HepG2 (cell line): ENCODE data around the gene MEF2B. TPM values are rescaled to one million over a fixed set of nuclear protein-coding genes. Genes with fewer than 3 reads are reported as not detected.

Source experiments
- ATAC-seq: fragments of 200-7000 bp; cut with Tn5 transposase; 3 replicates; pipeline ENCODE4 v1.9.1; 2020; ENCODE audit warnings: mild to moderate bottlenecking, moderate library complexity
- BruUV-seq: library from RNA; stranded (reverse); fragments of 400-500 nt; replicated peaks from 2 replicates; lab custom pipeline; 2021; lab: Mats Ljungman, UMichigan
- CTCF ChIA-PET: fragments of 300-600 bp; formaldehyde crosslinking; extraction: SDS; loops from one replicate; lab custom pipeline; 2021; ENCODE audit warnings: low total read pairs, inconsistent platforms, low intra/inter-chr PET ratio; lab: Yijun Ruan, JAX
- POLR2A ChIA-PET: fragments of 350-600 bp; sonication (Branson Sonifier 250); formaldehyde crosslinking; loops from one replicate; lab custom pipeline; 2020; ENCODE audit warnings: antibody characterized with exemption, inconsistent platforms; lab: Yijun Ruan, JAX
- DNase-seq: peaks from one replicate; pipeline ENCODE4 v3.0.0-alpha.2; 2015; ENCODE audit warnings: low spot score
- FAIRE-seq: peaks from 3 replicates; lab custom pipeline; 2011; peaks lifted over from hg19 to GRCh38; lab: Jason Lieb, UNC
- H2AFZ ChIP-seq: one replicate; pipeline ENCODE4 v1.6.1; 2011; ENCODE audit warnings: low read length, inconsistent platforms
- H3K27ac ChIP-seq: fragments of 300-600 bp; 3 replicates; pipeline ENCODE4 v1.8.0; 2011; ENCODE audit warnings: mixed run types, mild to moderate bottlenecking, mixed read lengths, low read length, inconsistent platforms; ENCODE audit not compliant: insufficient read depth; ENCODE audit errors: extremely low read length
- H3K27me3 ChIP-seq, 2 experiments: fragments of 200-600 bp in 1 of 2; 2 replicates in 1 of 2; 3 replicates in 1 of 2; pipeline versions ENCODE4 v1.6.0 to v1.8.0; 2011; ENCODE audit warnings: low read length in 2 of 2, mild to moderate bottlenecking in 2 of 2, moderate library complexity in 2 of 2, inconsistent platforms in 1 of 2; ENCODE audit not compliant: insufficient read depth in 2 of 2, control insufficient read depth in 1 of 2
- H3K36me3 ChIP-seq, 2 experiments: fragments of 200-600 bp in 1 of 2; replicated peaks in 1 of 2; 2 replicates in 1 of 2; 3 replicates in 1 of 2; pipeline versions ENCODE4 v1.5.1 to v1.8.0; 2011; ENCODE audit warnings: low read length in 2 of 2, inconsistent platforms in 1 of 2; ENCODE audit not compliant: insufficient read depth in 2 of 2, control insufficient read depth in 1 of 2
- H3K4me1 ChIP-seq: 2 replicates; pipeline ENCODE4 v1.5.1; 2012; ENCODE audit warnings: low read length, inconsistent platforms; ENCODE audit not compliant: insufficient read depth
- H3K4me2 ChIP-seq: 2 replicates; pipeline ENCODE4 v1.6.0; 2011; ENCODE audit warnings: low read depth, low read length, inconsistent platforms
- H3K4me3 ChIP-seq, 3 experiments: fragments of 200-600 bp in 1 of 3; sonication (generic), shearing (Covaris generic) in 1 of 3; replicated peaks in 1 of 3; 2 replicates each; pipeline ENCODE4 v1.5.1; 2011 to 2016; ENCODE audit warnings: low read length in 3 of 3, inconsistent platforms in 2 of 3, low read depth in 2 of 3, mild to moderate bottlenecking in 2 of 3, control low read depth in 1 of 3, mixed read lengths in 1 of 3; ENCODE audit not compliant: insufficient read depth in 1 of 3
- H3K79me2 ChIP-seq: one replicate; pipeline ENCODE4 v1.6.1; 2011; ENCODE audit warnings: low read length, inconsistent platforms; ENCODE audit not compliant: insufficient read depth
- H3K9ac ChIP-seq: 2 replicates; pipeline ENCODE4 v1.6.0; 2011; ENCODE audit warnings: mild to moderate bottlenecking, low read depth, low read length, inconsistent platforms; ENCODE audit not compliant: insufficient read depth
- H3K9me3 ChIP-seq: 2 replicates; pipeline ENCODE4 v1.5.1; 2012; ENCODE audit warnings: mild to moderate bottlenecking, low read length
- H4K20me1 ChIP-seq: 2 replicates; pipeline ENCODE4 v1.6.0; 2011; ENCODE audit warnings: inconsistent platforms, mild to moderate bottlenecking, low read length, moderate library complexity; ENCODE audit not compliant: insufficient read depth
- ELF3 ChIP-seq: IDR thresholded peaks from 2 replicates; pipeline ENCODE4 v1.6.1; 2016; ENCODE audit warnings: missing genetic modification reagents, missing compliant biosample characterization
- LCORL ChIP-seq, 2 experiments: fragments of 450-650 bp in 1 of 2; sonication (generic) in 1 of 2; formaldehyde crosslinking in 1 of 2; IDR thresholded peaks; 2 replicates each; pipeline versions ENCODE4 v1.5.0 to v1.6.1; 2017 to 2020; ENCODE audit warnings: antibody characterized with exemption in 1 of 2, missing genetic modification reagents in 1 of 2
- MLLT10 ChIP-seq: sonication (generic); formaldehyde crosslinking; IDR thresholded peaks from 2 replicates; pipeline ENCODE4 v1.4.0; 2020; ENCODE audit warnings: missing genetic modification reagents
- NAIF1 ChIP-seq: sonication (generic); formaldehyde crosslinking; IDR thresholded peaks from 2 replicates; pipeline ENCODE4 v1.5.0; 2020; ENCODE audit warnings: mild to moderate bottlenecking, missing genetic modification reagents, borderline replicate concordance
- NR2F6 ChIP-seq, 2 experiments: IDR thresholded peaks; 2 replicates each; pipeline ENCODE4 v1.6.1; 2016; ENCODE audit warnings: antibody characterized with exemption in 1 of 2, mild to moderate bottlenecking in 1 of 2
- PCBP2 ChIP-seq: fragments of 200-400 bp; formaldehyde crosslinking; optimal IDR thresholded peaks from 2 replicates; pipeline ENCODE3; 2018; ENCODE audit warnings: low read length, low read depth; ENCODE audit not compliant: poor library complexity, severe bottlenecking
- PHB2 ChIP-seq: fragments of 450-650 bp; IDR thresholded peaks from 2 replicates; pipeline ENCODE4 v1.6.1; 2018; ENCODE audit not compliant: partially characterized antibody
- SMYD3 ChIP-seq: sonication (generic); formaldehyde crosslinking; IDR thresholded peaks from 2 replicates; pipeline ENCODE4 v1.8.1; 2023; ENCODE audit warnings: mild to moderate bottlenecking, missing genetic modification reagents
- ZNF256 ChIP-seq: sonication (generic); formaldehyde crosslinking; conservative IDR thresholded peaks from 2 replicates; pipeline ENCODE4 v1.4.0; 2020; ENCODE audit warnings: missing genetic modification reagents
- ZNF30 ChIP-seq: sonication (generic); formaldehyde crosslinking; IDR thresholded peaks from 2 replicates; pipeline ENCODE4 v1.5.0; 2020; ENCODE audit warnings: mild to moderate bottlenecking, missing genetic modification reagents
- ZNF354B ChIP-seq: sonication (generic); formaldehyde crosslinking; IDR thresholded peaks from 2 replicates; pipeline ENCODE4 v1.8.0; 2022; ENCODE audit warnings: mild to moderate bottlenecking, missing genetic modification reagents
- ZSCAN12 ChIP-seq: sonication (generic); formaldehyde crosslinking; IDR thresholded peaks from 2 replicates; pipeline ENCODE4 v1.9.0; 2021; ENCODE audit warnings: mild to moderate bottlenecking, missing genetic modification reagents
- WGBS: methylation state at CpG from one replicate; pipeline ENCODE4 v1.1.6; 2017; ENCODE audit warnings: low lambda C conversion rate; 5-methylcytosine and 5-hydroxymethylcytosine counted together
- in situ Hi-C: cut with HindIII; loops from 2 replicates; pipeline ENCODE4 v1.10.0; 2017; ENCODE audit warnings: low pct_unique_long_range_greater_than_20kb; ENCODE audit not compliant: extremely low pct_ligation_motif_present
- intact Hi-C: fragments of 100-400 bp; cut with micrococcal nuclease; formaldehyde crosslinking; loops from one replicate; pipeline ENCODE4 v1.10.0; 2022; ENCODE audit not compliant: unreplicated experiment
- polyA plus RNA-seq, 8 experiments: library from polyadenylated mRNA; depleted of rRNA in 3 of 8; stranded (reverse) in 7 of 8; unstranded in 1 of 8; fragments of >200 nt; fragmentation: Illumina TruSeq in 4 of 8; extraction: Trizol in 4 of 8; gene quantifications; 2 replicates each; pipeline versions ENCODE4 v1.2.1 to v1.2.3, GENCODE V29; 2011 to 2016; ENCODE audit warnings: low read depth in 4 of 8, missing spikeins in 1 of 8, mixed read lengths in 1 of 8; ENCODE audit not compliant: insufficient read depth in 1 of 8
- total RNA-seq, 5 experiments: library from RNA; depleted of rRNA; stranded (reverse); fragments of >200 nt; fragmentation: Illumina TruSeq; extraction: Trizol; gene quantifications; 2 replicates each; pipeline ENCODE4 v1.2.3, GENCODE V29; 2016; ENCODE audit warnings: low read depth in 1 of 5
- TF ChIP-seq, protein P1 (sequence below), 2 experiments: sonication (generic) in 1 of 2; formaldehyde crosslinking in 1 of 2; IDR thresholded peaks; 2 replicates each; pipeline versions ENCODE4 v1.5.1 to v1.6.1; 2011 to 2020; ENCODE audit warnings: borderline replicate concordance in 1 of 2, low read depth in 1 of 2, low read length in 1 of 2, mild to moderate bottlenecking in 1 of 2, missing genetic modification reagents in 1 of 2, moderate library complexity in 1 of 2
- TF ChIP-seq, protein P2 (sequence below): sonication (generic); formaldehyde crosslinking; IDR thresholded peaks from 2 replicates; pipeline ENCODE4 v1.5.0; 2020; ENCODE audit warnings: mild to moderate bottlenecking, missing genetic modification reagents
- TF ChIP-seq, protein P3 (sequence below): sonication (generic); formaldehyde crosslinking; conservative IDR thresholded peaks from 2 replicates; pipeline ENCODE4 v1.4.0; 2020; ENCODE audit warnings: missing genetic modification reagents

Gene MEF2B
- total and polyA plus RNA-seq, 2 of the 13 experiments (the other 11 are each of a cell fraction or from before 2014, with no cell fraction given): 1.2 to 1.7 TPM

DNA sequence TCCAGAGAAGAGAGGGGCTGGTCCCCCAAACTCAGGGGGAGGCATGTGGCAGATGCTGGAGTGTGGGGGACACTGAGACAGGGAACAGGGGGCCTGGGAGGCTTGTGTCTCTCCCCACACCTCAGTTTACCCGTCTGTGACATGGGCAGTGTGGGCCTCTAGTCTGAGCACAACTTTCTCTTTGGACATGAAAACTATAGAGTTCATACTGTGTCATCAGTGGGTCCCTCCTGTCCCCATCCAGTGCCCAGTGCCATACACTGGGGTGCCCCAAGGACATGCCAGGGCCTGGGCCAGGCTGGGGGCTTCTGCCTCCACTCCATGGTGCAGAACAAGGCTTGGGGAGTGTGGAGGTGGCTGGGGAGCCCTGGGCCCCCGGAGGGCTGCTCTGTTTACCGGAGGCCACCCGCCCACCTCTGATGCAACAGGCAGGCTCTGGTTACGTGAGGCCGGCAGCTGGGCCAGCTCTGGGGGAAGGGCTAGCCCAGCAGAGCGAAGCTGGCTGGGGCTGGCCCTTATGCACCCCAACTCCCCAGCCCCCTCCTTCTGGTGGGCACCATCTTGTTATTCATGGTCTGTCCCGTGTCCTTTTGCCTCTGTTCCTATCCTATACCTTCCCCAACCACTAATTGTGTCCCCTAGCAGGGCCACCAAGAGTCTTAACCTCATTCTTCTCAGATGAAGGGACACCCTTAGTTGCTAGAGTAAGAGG, 1.9 kb upstream of the MEF2B start (continued):
- TF ChIP-seq NR2F6 (IDR thresholded peaks at IDR 0.05) (no peak), NR2F6 (CRISPR knock-in tag; IDR thresholded peaks at IDR 0.05) (peak; percentile 81), ZNF30 (CRISPR knock-in tag) (no peak), ELF3 (CRISPR knock-in tag) (peak; percentile 57), MLLT10 (CRISPR knock-in tag) (no peak), PHB2 (no peak)

DNA sequence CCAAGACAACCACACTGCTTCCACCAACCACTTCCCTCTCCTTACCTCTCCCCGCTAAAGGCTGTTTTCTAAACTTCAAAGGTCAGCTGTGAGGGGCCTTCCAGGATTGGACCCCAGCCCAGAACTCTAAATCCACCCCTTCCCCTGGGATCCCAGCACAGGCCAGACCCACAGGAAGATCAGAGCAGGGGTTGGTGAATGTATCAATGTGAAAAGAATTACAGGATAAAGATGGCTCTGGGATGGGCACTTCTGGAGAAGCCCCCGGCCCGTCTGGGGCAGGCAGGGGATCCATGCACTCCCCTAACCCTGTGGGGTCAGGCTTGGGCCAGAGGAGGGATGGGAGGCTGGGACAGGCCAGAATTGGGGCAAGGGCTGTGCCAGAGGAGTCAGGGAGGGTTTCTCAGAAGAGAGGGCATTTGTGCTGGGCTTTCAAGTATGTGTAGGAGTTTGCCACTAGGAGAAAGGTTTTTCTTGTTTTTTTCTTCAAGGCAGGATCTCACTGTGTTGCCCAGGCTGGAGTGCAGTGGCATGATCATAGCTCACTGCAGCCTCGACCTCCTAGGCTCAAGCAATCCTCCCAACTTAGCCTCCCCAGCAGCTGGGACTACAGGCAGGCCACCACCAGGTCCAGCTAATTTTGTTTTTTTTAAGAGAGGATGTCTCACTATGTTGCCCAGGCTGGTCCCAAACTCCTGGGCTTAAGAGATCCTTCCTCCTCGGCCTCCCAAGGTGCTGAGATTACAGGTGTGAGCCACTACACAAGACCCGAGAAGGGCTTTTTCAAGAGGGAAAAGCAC, 1.0 kb upstream of the MEF2B start:
- intact Hi-C loops: loop anchor here (5.0 kb wide), 1 partner anchor 34 kb away; the partner anchor contains the start of gene TMEM161A
- Histone ChIP-seq H3K27ac (no peak overlapping the region), H3K9ac (no peak overlapping the region), H4K20me1 (no peaks in the 10 kb centered on the region), H3K79me2 (no peaks in the 10 kb centered on the region), H2AFZ (no peak overlapping the region), H3K36me3 (no peaks in the 10 kb centered on the region), H3K4me2 (peak overlapping the region; percentile 92), H3K4me3 (peak overlapping the region in 1 of 3 experiments; percentile 70; a peak in 2 of 6 replicates), H3K27me3 (no peaks in the 10 kb centered on the region), H3K4me1 (peaks cover 63% of the 10 kb centered on the region), H3K9me3 (no peaks in the 10 kb centered on the region)
- in situ Hi-C loops: no loop called here
- ChIA-PET POLR2A (interaction anchor here (0.9 kb wide), 1 partner anchor 32 kb away, joined by 4 read pairs; the partner anchor contains the start of gene NR2C2AP), CTCF (interaction anchor here (1.7 kb wide), 1 partner anchor 26 kb away, joined by 6 read pairs; no protein-coding TSS in a partner anchor)
- 66% methylated on average over 6 of the region's 6 CpGs for WGBS
- no peak for ATAC-seq
- DNase-seq: no peak
- no TSS peak for BruUV-seq
- no peak for FAIRE-seq
- TF ChIP-seq PCBP2: no peak
- TF ChIP-seq ZNF354B (CRISPR knock-in tag): no peak
- TF ChIP-seq ZNF256 (CRISPR knock-in tag): no peak
- TF ChIP-seq, protein P1, sequence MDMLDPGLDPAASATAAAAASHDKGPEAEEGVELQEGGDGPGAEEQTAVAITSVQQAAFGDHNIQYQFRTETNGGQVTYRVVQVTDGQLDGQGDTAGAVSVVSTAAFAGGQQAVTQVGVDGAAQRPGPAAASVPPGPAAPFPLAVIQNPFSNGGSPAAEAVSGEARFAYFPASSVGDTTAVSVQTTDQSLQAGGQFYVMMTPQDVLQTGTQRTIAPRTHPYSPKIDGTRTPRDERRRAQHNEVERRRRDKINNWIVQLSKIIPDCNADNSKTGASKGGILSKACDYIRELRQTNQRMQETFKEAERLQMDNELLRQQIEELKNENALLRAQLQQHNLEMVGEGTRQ (IDR thresholded peaks at IDR 0.05; ENCODE audit: low read depth, low read length): no peak
- TF ChIP-seq, protein P1 (CRISPR knock-in tag; IDR thresholded peaks at IDR 0.05; ENCODE audit: borderline replicate concordance): no peak
- TF ChIP-seq SMYD3 (CRISPR knock-in tag): no peak
- TF ChIP-seq, protein P2, sequence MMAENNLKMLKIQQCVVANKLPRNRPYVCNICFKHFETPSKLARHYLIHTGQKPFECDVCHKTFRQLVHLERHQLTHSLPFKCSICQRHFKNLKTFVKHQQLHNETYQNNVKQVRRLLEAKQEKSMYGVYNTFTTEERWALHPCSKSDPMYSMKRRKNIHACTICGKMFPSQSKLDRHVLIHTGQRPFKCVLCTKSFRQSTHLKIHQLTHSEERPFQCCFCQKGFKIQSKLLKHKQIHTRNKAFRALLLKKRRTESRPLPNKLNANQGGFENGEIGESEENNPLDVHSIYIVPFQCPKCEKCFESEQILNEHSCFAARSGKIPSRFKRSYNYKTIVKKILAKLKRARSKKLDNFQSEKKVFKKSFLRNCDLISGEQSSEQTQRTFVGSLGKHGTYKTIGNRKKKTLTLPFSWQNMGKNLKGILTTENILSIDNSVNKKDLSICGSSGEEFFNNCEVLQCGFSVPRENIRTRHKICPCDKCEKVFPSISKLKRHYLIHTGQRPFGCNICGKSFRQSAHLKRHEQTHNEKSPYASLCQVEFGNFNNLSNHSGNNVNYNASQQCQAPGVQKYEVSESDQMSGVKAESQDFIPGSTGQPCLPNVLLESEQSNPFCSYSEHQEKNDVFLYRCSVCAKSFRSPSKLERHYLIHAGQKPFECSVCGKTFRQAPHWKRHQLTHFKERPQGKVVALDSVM: peak; percentile 70
- TF ChIP-seq, protein P3, sequence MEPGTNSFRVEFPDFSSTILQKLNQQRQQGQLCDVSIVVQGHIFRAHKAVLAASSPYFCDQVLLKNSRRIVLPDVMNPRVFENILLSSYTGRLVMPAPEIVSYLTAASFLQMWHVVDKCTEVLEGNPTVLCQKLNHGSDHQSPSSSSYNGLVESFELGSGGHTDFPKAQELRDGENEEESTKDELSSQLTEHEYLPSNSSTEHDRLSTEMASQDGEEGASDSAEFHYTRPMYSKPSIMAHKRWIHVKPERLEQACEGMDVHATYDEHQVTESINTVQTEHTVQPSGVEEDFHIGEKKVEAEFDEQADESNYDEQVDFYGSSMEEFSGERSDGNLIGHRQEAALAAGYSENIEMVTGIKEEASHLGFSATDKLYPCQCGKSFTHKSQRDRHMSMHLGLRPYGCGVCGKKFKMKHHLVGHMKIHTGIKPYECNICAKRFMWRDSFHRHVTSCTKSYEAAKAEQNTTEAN (CRISPR knock-in tag): no peak
- TF ChIP-seq LCORL (IDR thresholded peaks at IDR 0.05): no peak
- no peak for TF ChIP-seq LCORL (CRISPR knock-in tag; IDR thresholded peaks at IDR 0.05)
- TF ChIP-seq ZSCAN12 (CRISPR knock-in tag): no peak
- 0 out of 2 replicates have a peak, but pooled peaks have one; percentile 35 for TF ChIP-seq NAIF1 (CRISPR knock-in tag)
